ENCODE measurements around the gene OCA2. TPM values are rescaled to one million over a fixed set of nuclear protein-coding genes. Genes with fewer than 3 reads are reported as not detected.

OCA2 gene
- total RNA-seq: under 0.01 TPM in 1 of 2 replicates, not detected in the other

DNA sequence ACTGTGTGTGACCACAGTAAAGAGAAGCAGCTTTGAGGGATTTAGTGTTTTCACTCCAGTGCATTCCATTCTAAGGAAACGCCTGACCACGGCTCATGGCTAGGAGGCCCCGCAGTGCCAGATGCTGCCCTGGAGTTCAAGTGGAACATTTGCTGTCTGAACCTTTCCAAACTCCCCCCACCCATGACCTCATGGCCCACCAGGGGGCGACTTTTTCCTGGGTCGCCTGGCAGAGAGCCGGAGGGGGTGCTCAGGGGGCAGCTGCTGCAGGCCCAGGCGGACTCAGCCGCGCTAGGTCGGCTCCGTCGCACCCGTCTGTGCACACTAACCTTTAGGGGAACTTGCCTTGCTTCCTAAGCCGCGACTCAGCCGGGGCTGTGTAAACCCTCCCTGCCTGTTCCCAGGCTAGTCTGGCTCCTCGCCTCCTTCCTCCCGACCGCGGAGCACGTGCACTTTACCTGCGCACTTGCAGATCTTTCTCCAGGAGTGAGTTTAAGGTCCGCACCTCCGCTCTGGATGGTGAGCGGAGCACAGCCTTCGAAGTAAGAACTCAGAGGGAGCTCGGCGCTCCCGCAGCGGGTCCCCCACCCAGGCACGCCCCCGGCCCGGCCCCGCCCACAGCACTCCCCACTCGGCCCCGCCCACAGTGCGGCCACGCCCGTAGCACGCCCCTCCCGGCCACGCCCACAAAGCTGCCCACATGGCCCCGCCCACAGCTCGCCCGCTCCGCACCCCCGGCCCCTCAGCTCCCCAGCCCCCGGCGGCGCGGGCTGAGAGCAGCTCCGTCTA, at the start of gene OCA2:
Gene OCA2 (minus strand): TSS at position 550 of the 789 bp plus-strand sequence. CDS start 17,441 bp downstream, outside the sequence.

Other genes starting within 250 kb of the OCA2 start
- gene HERC2, start 222.9 kb upstream of the OCA2 start, total RNA-seq: 36.1 and 51.4 TPM in 2 replicates